Fibroblast of upper back skin (primary cell): ENCODE results near the gene CD14.
"Not testable (repeated sequence)": the region's sequence is repeated elsewhere in the genome, so short reads cannot be mapped to it uniquely, and the experiment has no call there.

ENCODE experiments used
- DNase-seq: peaks from one replicate; pipeline ENCODE4 v3.0.0-alpha.2; 2013

Gene CD14

DNA sequence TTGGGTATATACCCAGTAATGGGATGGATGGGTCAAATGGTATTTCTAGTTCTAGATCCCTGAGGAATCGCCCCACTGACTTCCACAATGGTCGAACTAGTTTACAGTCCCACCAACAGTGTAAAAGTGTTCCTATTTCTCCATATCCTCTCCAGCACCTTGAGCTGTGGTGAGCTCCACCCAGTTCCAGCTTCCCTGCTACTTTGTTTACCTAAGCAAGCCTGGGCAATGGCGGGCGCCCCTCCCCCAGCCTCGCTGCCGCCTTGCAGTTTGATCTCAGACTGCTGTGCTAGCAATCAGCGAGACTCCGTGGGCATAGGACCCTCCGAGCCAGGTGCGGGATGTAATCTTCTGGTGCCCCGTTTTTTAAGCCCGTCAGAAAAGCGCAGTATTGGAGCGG is 39.9 kb downstream of the CD14 start:
- not testable (repeated sequence) for DNase-seq

DNA sequence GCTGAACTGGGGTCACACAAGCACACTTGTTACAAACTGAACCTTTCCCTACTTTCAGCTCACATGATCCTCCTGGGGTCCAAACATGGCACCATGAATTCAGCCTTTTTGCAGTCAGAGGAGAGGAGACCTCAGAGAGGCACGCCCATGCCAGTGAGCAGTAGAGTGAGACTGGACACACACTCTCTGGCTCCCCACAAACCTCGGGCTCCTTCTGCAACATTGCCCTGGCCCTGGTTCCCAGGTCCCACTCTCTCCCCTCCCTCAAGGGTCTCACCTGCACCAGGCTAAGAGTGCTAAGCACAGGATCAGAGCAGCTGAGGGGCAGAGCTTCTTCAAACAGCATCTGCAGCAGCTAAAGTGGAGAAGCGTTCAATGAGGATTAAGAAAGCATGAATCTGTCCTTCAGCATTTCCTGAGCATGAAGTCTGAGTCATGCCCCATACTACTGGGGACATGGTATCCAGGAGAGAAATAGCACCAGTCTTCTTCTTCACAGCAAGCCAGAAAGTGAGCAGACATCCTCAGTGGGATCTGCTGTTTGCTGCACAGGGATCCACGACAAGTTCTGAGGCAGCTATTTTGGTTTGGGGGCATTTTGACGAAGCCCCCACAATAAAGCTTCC is 41.1 kb downstream of the CD14 start:
- DNase-seq: peak; percentile 39

DNA sequence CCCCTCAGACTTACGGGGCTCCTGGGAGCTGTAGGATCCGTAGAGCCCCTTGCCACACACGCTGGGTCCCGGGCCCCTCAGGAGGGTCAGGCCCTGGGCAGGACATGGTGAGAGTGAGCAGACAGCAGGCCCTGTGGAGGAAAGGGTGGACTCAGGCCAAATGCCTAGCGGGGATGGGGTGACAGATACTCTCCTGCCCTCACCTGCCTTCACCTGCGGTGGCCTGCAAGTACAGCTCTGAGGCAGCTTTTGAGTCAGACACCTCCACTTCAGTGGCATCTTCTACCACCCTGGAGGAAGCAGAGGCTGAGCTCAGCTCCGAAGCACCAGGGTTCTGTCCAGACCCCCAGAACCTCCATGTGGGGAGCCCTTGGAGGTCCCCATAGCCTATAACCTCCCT is 42.1 kb downstream of the CD14 start:
- DNase-seq: no peak

DNA sequence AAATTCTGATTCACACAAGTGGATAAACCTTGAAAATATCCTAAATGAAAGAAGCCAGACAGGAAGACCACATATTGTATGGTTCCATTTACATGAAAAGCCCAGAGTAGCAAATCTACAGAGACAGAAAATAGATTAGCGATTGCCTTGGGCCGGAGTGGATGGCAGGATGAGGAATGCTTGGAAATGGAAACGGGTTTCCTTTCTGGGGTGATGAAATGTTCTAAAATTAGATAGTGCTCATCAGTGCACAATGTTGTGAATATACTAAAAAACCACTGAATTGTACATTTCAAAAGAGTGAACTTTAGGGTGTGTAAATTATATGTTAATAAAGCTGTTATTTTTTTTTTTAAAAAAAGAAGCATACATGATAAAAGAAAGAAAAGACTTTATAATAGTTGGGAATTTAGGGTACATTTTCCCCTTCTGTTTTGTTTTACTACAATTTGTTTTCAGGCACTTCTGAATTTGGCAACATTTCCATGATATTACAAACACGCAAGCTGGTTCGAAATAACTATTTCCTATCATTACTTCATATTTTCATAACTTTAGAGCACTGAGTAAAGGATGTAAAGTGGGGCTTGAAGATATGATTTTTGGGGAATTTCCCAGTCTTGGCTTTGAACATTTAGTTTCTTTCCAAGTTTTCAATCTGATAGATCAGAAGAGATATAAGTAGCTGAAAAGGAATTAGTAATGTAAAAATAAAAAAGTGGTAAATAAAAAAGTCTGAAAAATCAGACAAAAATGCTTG is 44.5 kb downstream of the CD14 start:
- peak; percentile 13 for DNase-seq

DNA sequence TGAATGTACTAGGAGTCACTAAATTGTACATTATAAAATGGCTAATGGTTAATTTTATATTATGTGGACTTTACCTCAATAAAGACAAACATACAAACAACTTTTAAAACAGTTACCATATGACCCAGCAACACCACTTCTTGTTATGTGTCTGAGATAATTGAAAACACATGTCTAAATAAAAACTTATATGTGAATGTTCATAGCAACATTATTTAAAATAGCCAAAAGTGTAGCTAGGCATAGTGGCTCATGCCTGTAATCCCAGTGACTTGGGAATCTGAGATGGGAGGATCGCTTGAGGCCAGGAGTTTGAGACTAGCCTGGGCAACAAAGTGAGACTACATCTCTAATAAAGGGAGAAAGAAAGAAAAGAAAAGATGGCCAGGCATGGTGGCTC is 45.5 kb downstream of the CD14 start:
- DNase-seq: no peak
